Measurements from ENCODE around the gene CCDC187.

Gene CCDC187

GRCh38 chr9:136258786-136259516 is 44.9 kb downstream of the CCDC187 start:
- no peaks in the 10 kb centered on the region for H3K79me2 ChIP-seq (ENCODE audit: control insufficient read depth, low read length)
- TF ChIP-seq CTCF (IDR thresholded peaks at IDR 0.05; ENCODE audit: low read depth, low read length, poor library complexity, severe bottlenecking), result no peak
- TF ChIP-seq EZH2phosphoT487 (IDR thresholded peaks at IDR 0.05; ENCODE audit: borderline replicate concordance, low read length), result no peak
- H3K9me2 ChIP-seq (replicated peaks; ENCODE audit: control insufficient read depth, low read length), result no peaks in the 10 kb centered on the region
- H3K36me3 ChIP-seq (ENCODE audit: control insufficient read depth, low read length), result no peaks in the 10 kb centered on the region
- H3K4me1 ChIP-seq (ENCODE audit: control insufficient read depth, low read length), result no peaks in the 10 kb centered on the region
- no peak overlapping the region for H3K4me2 ChIP-seq (ENCODE audit: low read length)
- no peaks in the 10 kb centered on the region for H4K20me1 ChIP-seq (ENCODE audit: control insufficient read depth, insufficient read depth, low read depth, low read length)
- no peaks in the 10 kb centered on the region for H3K27me3 ChIP-seq (ENCODE audit: control insufficient read depth, low read length)
- H3K27ac ChIP-seq (ENCODE audit: low read depth, low read length), result no peak overlapping the region
- H3K9me3 ChIP-seq (ENCODE audit: control insufficient read depth, insufficient read depth, low read length), result no peaks in the 10 kb centered on the region
- no peak overlapping the region for H3K4me3 ChIP-seq (ENCODE audit: low read length)
- no peaks in the 10 kb centered on the region for H3F3A ChIP-seq (ENCODE audit: control insufficient read depth, insufficient read depth)

GRCh38 chr9:136258299-136258625 is 45.6 kb downstream of the CCDC187 start:
- Histone ChIP-seq H3K79me2 (ENCODE audit: control insufficient read depth, low read length) (no peaks in the 10 kb centered on the region), H3K36me3 (ENCODE audit: control insufficient read depth, low read length) (no peaks in the 10 kb centered on the region), H3K4me1 (ENCODE audit: control insufficient read depth, low read length) (no peaks in the 10 kb centered on the region), H3K27me3 (ENCODE audit: control insufficient read depth, low read length) (no peaks in the 10 kb centered on the region), H3K4me3 (ENCODE audit: low read length) (no peak overlapping the region), H3K9me2 (replicated peaks; ENCODE audit: control insufficient read depth, low read length) (no peaks in the 10 kb centered on the region), H4K20me1 (ENCODE audit: control insufficient read depth, insufficient read depth, low read depth, low read length) (no peaks in the 10 kb centered on the region), H3F3A (ENCODE audit: control insufficient read depth, insufficient read depth) (no peaks in the 10 kb centered on the region), H3K27ac (ENCODE audit: low read depth, low read length) (no peak overlapping the region), H3K9me3 (ENCODE audit: control insufficient read depth, insufficient read depth, low read length) (no peaks in the 10 kb centered on the region), H3K4me2 (ENCODE audit: low read length) (no peak overlapping the region)
- TF ChIP-seq EZH2phosphoT487 (IDR thresholded peaks at IDR 0.05; ENCODE audit: borderline replicate concordance, low read length) (no peak), CTCF (IDR thresholded peaks at IDR 0.05; ENCODE audit: low read depth, low read length, poor library complexity, severe bottlenecking) (no peak)

- Histone ChIP-seq H3K9me3 (ENCODE audit: control insufficient read depth, insufficient read depth, low read length) (no peaks in the 10 kb centered on the region), H3K4me3 (ENCODE audit: low read length) (no peak overlapping the region), H3F3A (ENCODE audit: control insufficient read depth, insufficient read depth) (no peaks in the 10 kb centered on the region), H3K4me2 (ENCODE audit: low read length) (no peak overlapping the region), H3K36me3 (ENCODE audit: control insufficient read depth, low read length) (no peaks in the 10 kb centered on the region), H3K79me2 (ENCODE audit: control insufficient read depth, low read length) (no peaks in the 10 kb centered on the region), H3K9me2 (replicated peaks; ENCODE audit: control insufficient read depth, low read length) (no peaks in the 10 kb centered on the region), H3K27me3 (ENCODE audit: control insufficient read depth, low read length) (no peaks in the 10 kb centered on the region), H4K20me1 (ENCODE audit: control insufficient read depth, insufficient read depth, low read depth, low read length) (no peaks in the 10 kb centered on the region), H3K27ac (ENCODE audit: low read depth, low read length) (no peak overlapping the region), H3K4me1 (ENCODE audit: control insufficient read depth, low read length) (no peaks in the 10 kb centered on the region)
- TF ChIP-seq CTCF (IDR thresholded peaks at IDR 0.05; ENCODE audit: low read depth, low read length, poor library complexity, severe bottlenecking), result no peak
- no peak for TF ChIP-seq EZH2phosphoT487 (IDR thresholded peaks at IDR 0.05; ENCODE audit: borderline replicate concordance, low read length)
These were observed 46.3 kb downstream of the CCDC187 start for GRCh38 chr9:136257381-136258298.
